ENCODE measurements around the gene ZNF407.

DNA sequence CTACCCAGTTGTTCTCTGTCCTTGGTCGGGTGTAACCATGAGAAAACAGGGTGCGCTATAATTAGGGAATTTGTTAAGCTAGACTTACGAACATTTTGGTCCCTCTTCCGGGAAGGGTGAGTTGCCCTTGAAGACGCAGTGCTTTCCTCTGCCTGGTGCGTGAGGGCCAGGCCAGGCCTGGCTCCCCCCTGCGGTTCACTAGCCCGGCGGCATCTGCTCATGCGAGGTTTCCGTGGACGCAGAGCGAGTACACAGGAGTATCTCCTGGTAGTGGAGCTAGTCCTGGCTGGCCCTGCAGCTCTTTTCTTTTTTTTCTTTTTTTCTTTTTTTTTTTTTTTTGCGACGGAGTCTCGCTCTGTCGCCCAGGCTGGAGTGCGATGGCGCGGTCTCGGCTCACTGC, 462.5 kb downstream of the ZNF407 start:
- TF ChIP-seq, protein P1, sequence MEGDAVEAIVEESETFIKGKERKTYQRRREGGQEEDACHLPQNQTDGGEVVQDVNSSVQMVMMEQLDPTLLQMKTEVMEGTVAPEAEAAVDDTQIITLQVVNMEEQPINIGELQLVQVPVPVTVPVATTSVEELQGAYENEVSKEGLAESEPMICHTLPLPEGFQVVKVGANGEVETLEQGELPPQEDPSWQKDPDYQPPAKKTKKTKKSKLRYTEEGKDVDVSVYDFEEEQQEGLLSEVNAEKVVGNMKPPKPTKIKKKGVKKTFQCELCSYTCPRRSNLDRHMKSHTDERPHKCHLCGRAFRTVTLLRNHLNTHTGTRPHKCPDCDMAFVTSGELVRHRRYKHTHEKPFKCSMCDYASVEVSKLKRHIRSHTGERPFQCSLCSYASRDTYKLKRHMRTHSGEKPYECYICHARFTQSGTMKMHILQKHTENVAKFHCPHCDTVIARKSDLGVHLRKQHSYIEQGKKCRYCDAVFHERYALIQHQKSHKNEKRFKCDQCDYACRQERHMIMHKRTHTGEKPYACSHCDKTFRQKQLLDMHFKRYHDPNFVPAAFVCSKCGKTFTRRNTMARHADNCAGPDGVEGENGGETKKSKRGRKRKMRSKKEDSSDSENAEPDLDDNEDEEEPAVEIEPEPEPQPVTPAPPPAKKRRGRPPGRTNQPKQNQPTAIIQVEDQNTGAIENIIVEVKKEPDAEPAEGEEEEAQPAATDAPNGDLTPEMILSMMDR (conservative IDR thresholded peaks at IDR 0.05; ENCODE audit: low read depth, low read length): no peak
- no peak for TF ChIP-seq EZH2 (IDR thresholded peaks at IDR 0.05; ENCODE audit: borderline replicate concordance, low read depth, low read length, poor library complexity, severe bottlenecking)

Measured in A673 (cell line).